H1 (cell line): ENCODE measurements around the gene EIF4E1B. TPM values are rescaled to one million over a fixed set of nuclear protein-coding genes. Genes with fewer than 3 reads are reported as not detected.

ENCODE experiments used
- CHD7 ChIP-seq: fragments of 300-600 bp; sonication (generic); IDR thresholded peaks from 2 replicates; pipeline ENCODE4 v1.7.1; 2012; ENCODE audit warnings: low read length, moderate library complexity, mild to moderate bottlenecking, inconsistent platforms; ENCODE audit not compliant: insufficient replicate concordance
- SP4 ChIP-seq: IDR thresholded peaks from 2 replicates; pipeline ENCODE4 v1.6.1; 2012; ENCODE audit warnings: low read length, inconsistent platforms
- polyA plus RNA-seq, 7 experiments: library from polyadenylated mRNA; depleted of rRNA in 3 of 7; stranded (reverse) in 5 of 7; unstranded in 2 of 7; fragments of >200 nt in 5 of 7; fragments of 200-250 nt in 2 of 7; gene quantifications; 1 replicate in 5 of 7; 2 replicates in 1 of 7; 4 replicates in 1 of 7; pipeline versions ENCODE4 v1.2.1 to v1.2.3, GENCODE V29; 2011 to 2013; ENCODE audit warnings: missing spikeins in 2 of 7, mixed read lengths in 2 of 7
- total RNA-seq: library from RNA; stranded (reverse); fragmentation: NEBNext Ultra II Directional; extraction: Animal tissue kit (Norgen Biotek cat#: 25700); gene quantifications from 2 replicates; pipeline ENCODE4 v1.2.1, GENCODE V29; 2021

EIF4E1B gene
- total and polyA plus RNA-seq, 2 of the 8 experiments (the other 6 are each of a cell fraction or from before 2014, with no cell fraction given), result 0.97 to 1.3 TPM

GRCh38 chr5:176694631-176695030 is 64.2 kb downstream of the EIF4E1B start (continued):
- TF ChIP-seq CHD7 (no peak), SP4 (no peak)
